Measurements from ENCODE around the gene MAP2. TPM values are rescaled to one million over a fixed set of nuclear protein-coding genes. Genes with fewer than 3 reads are reported as not detected.
A peak's percentile ranks its signal among the peaks of the same experiment; 100 is the strongest.

MAP2 gene
- total RNA-seq, 4 donors from 2014 or later = 73.8 to 211 (median 122) TPM

DNA sequence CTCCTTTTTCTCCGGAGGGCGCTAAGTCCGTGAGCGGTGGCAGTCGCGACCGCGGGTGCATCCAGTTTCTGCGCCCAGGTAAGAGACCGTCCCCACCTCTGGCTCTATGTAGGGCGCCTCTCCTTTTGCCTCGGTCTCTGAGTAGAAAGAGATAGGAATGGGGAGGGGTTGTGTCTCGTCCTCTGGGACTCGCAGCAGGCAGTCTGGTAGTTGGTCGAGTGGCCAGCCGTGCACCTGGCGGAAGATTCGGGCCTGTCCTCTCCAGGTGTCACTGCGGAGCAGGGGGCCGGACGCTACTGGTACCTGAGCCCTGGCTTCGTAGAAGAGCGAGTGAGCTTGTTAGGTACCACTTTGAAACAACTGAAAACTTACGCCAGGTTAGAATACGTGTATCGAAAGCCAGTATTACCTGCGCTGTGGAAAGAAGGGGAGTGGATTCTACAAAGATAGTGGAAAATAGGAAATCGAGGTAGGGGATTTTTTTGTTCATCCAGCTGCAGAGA is 403 bp downstream of the MAP2 start:
- WGBS, 2 donors = 1 to 2% methylated on average over 27 to 28 of the region's 28 CpGs
- Histone ChIP-seq H3K4me3 (replicated peaks in 1 of 3) (peak overlapping the region; percentile 37 to 56 (median 50)), H3K27me3 (no peaks in the 10 kb centered on the region), H3K9me3 (no peaks in the 10 kb centered on the region), H3K36me3 (no peaks in the 10 kb centered on the region), H3K27ac (peak overlapping the region; percentile 67 to 84 (median 76)), H3K4me1 (peaks cover 19 to 21% of the 10 kb centered on the region in 2 donors)
- peak; percentile 57 to 61 for DNase-seq
- TF ChIP-seq, protein P1, sequence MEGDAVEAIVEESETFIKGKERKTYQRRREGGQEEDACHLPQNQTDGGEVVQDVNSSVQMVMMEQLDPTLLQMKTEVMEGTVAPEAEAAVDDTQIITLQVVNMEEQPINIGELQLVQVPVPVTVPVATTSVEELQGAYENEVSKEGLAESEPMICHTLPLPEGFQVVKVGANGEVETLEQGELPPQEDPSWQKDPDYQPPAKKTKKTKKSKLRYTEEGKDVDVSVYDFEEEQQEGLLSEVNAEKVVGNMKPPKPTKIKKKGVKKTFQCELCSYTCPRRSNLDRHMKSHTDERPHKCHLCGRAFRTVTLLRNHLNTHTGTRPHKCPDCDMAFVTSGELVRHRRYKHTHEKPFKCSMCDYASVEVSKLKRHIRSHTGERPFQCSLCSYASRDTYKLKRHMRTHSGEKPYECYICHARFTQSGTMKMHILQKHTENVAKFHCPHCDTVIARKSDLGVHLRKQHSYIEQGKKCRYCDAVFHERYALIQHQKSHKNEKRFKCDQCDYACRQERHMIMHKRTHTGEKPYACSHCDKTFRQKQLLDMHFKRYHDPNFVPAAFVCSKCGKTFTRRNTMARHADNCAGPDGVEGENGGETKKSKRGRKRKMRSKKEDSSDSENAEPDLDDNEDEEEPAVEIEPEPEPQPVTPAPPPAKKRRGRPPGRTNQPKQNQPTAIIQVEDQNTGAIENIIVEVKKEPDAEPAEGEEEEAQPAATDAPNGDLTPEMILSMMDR (IDR thresholded peaks at IDR 0.05) = no peak
- TF ChIP-seq POLR2A (IDR thresholded peaks at IDR 0.05) = no peak
- intact Hi-C loops (cut with DNase I) = loop anchor here (10.0 kb wide), 1 partner anchor 131 kb away; no protein-coding TSS in a partner anchor

DNA sequence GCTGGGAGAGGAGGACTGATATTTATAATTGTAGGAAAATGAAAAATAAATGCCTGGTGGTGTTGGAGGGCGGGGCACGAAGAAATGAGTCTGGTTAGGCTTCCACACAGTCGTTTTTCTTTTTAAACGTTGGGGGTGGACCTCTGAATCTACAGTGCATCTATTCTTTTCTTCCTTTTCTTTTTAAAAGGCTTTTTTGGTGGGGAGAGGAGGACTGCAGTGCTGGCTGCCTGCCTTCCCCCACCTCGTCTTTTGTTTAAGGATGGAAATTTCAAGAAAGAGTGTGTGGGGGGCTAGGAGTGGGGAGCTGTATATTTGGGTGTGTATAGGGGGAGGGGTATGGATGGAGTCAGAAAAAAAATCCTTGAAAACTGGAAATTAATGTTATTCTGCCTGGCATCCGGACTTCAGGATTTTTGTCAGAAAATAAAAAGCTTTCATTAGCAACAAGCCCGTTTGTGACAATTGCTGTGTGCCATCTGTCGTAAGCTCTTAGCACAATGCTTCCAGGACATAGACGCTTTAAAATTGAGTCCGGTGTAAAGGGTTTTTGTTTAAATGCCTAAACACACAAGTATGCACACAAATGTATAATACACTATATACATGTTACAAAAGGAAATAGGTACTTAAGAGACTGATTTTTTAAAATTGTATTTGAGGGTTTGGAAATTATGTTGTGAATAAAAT is 1.1 kb downstream of the MAP2 start:
- WGBS, 2 donors = 15 to 18% methylated on average over 10 of the region's 10 CpGs
- peak; percentile 2 to 3 for DNase-seq
- Histone ChIP-seq H3K4me1 (peaks cover 19 to 21% of the 10 kb centered on the region in 2 donors), H3K27me3 (no peaks in the 10 kb centered on the region), H3K4me3 (replicated peaks in 1 of 3) (peak overlapping the region in 2 of 3 donors; percentile 37 to 56), H3K36me3 (no peaks in the 10 kb centered on the region), H3K9me3 (no peaks in the 10 kb centered on the region), H3K27ac (peak overlapping the region; percentile 67 to 84 (median 76))
- TF ChIP-seq, protein P1 (IDR thresholded peaks at IDR 0.05) = no peak
- TF ChIP-seq POLR2A (IDR thresholded peaks at IDR 0.05) = no peak
- intact Hi-C loops (cut with DNase I) = loop anchor here (10.0 kb wide), 1 partner anchor 130 kb away; no protein-coding TSS in a partner anchor

DNA sequence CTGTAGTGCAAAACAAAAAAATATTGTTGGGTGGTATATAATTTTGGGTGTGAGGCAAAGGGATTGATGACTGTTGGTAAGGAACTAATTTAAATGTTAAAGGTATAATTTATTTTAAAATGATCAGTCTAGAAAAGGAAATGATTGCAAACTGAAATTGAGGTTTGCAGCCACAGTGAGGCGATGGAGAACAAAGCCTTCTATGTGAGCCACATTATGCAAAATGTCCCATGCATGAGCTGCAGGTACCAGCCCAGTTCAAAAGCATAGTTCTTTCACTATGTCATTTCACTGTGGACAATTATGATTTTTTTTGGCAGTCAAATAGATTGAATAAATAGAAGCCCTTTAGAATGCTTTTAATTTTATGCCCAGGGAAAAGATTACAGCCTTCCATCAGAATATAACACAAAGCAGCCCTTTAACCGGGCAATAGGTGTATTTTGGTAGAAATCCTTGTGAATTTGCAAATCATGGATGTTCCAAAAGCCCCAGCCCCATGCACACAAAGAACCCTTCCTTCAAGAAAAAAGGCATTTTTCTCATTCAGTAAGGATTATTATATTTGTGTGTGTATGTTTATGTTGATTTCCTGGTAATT is 1.7 kb downstream of the MAP2 start:
- DNase-seq = peak; percentile 38 to 56
- Histone ChIP-seq H3K4me3 (replicated peaks in 1 of 3) (peak overlapping the region in 1 of 3 donors; percentile 56), H3K27me3 (no peaks in the 10 kb centered on the region), H3K4me1 (peaks cover 19 to 21% of the 10 kb centered on the region in 2 donors), H3K9me3 (no peaks in the 10 kb centered on the region), H3K36me3 (no peaks in the 10 kb centered on the region), H3K27ac (peak overlapping the region; percentile 56 to 75 (median 67))
- 54 to 57% methylated on average over 2 of the region's 2 CpGs for WGBS, 2 donors
- TF ChIP-seq, protein P1 (IDR thresholded peaks at IDR 0.05) = peak in 5 of 6 experiments; percentile 36 to 78 (median 65)
- TF ChIP-seq POLR2A (IDR thresholded peaks at IDR 0.05) = no peak
- intact Hi-C loops (cut with DNase I) = loop anchor here (10.0 kb wide), 1 partner anchor 129 kb away; no protein-coding TSS in a partner anchor

DNA sequence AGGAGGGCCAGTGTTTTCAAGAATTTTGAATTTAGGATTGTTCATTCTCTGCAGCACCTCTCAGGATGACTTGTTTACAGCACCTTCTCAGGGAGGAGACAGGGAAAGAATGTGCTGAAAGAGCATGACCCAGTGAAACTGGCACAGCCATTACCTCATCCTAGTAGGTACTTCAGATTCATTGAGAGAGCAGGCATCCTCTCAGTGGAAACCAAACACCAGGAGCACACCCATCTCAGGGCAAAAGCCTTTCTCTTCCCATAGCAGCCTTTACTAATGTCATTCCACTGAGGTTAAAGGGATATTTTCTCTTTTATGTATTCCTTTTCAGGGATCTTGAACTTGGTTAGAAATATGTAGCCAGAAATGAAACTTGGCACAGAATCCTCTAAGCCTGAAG is 2.6 kb downstream of the MAP2 start:
- intact Hi-C loops (cut with DNase I) = loop anchor here (10.0 kb wide), 1 partner anchor 128 kb away; no protein-coding TSS in a partner anchor
- Histone ChIP-seq H3K27ac (peak overlapping the region; percentile 56 to 75 (median 67)), H3K4me3 (replicated peaks in 1 of 3) (no peak overlapping the region), H3K36me3 (no peaks in the 10 kb centered on the region), H3K9me3 (no peaks in the 10 kb centered on the region), H3K4me1 (peaks cover 19 to 21% of the 10 kb centered on the region in 2 donors), H3K27me3 (no peaks in the 10 kb centered on the region)
- TF ChIP-seq, protein P1 (IDR thresholded peaks at IDR 0.05) = no peak
- peak in 1 of 2 donors; percentile 78 for TF ChIP-seq POLR2A (IDR thresholded peaks at IDR 0.05)
- DNase-seq = peak; percentile 70 to 73
